HG03025 (cell line): ENCODE data around the gene RAB41.
A peak's percentile ranks its signal among the peaks of the same experiment; 100 is the strongest.
"Not testable (repeated sequence)": the region's sequence is repeated elsewhere in the genome, so short reads cannot be mapped to it uniquely, and the experiment has no call there.

Experiments
- ATAC-seq: cut with Tn5 transposase; IDR thresholded peaks from one replicate; pipeline ENCODE4 v1.9.1; 2021; ENCODE audit warnings: mild to moderate bottlenecking, moderate library complexity; ENCODE audit not compliant: unreplicated experiment, low FRiP score

RAB41 gene

GRCh38 chrX:70281951-70282350 lies at the start of gene RAB41:
TSS of gene RAB41 (plus strand) at chrX:70282172. CDS start at chrX:70282218, 46 bp downstream.
- no peak for ATAC-seq

GRCh38 chrX:70234355-70234754 lies 47.6 kb upstream of the RAB41 start, which contains the start of gene AWAT1:
TSS of gene AWAT1 (plus strand) at chrX:70234655. CDS start at chrX:70234696, 41 bp downstream.
- no peak for ATAC-seq

- no peak for ATAC-seq
These were observed 41.2 kb upstream of the RAB41 start for GRCh38 chrX:70240751-70241150.

- no peak for ATAC-seq
These were observed 40.5 kb upstream of the RAB41 start for GRCh38 chrX:70241501-70241900.

- ATAC-seq, result not testable (repeated sequence)
These were observed 38.4 kb upstream of the RAB41 start for GRCh38 chrX:70243601-70244000.

GRCh38 chrX:70244881-70245280 lies 37.1 kb upstream of the RAB41 start:
- no peak for ATAC-seq

GRCh38 chrX:70247252-70247651 lies 34.7 kb upstream of the RAB41 start:
- no peak for ATAC-seq

- no peak for ATAC-seq
These were observed 29.5 kb upstream of the RAB41 start for GRCh38 chrX:70252491-70252890.

- no peak for ATAC-seq
These were observed 28.5 kb upstream of the RAB41 start for GRCh38 chrX:70253377-70254062.

GRCh38 chrX:70254063-70254400 lies 27.9 kb upstream of the RAB41 start:
- ATAC-seq, result no peak

GRCh38 chrX:70254909-70255308 lies 27.1 kb upstream of the RAB41 start:
- no peak for ATAC-seq

- no peak for ATAC-seq
These were observed 26.5 kb upstream of the RAB41 start for GRCh38 chrX:70255452-70255851.

- ATAC-seq, result no peak
These were observed 24.3 kb upstream of the RAB41 start for GRCh38 chrX:70257423-70258288.

GRCh38 chrX:70260104-70260503 lies 21.9 kb upstream of the RAB41 start, which contains the start of gene P2RY4:
TSS of gene P2RY4 (minus strand) at chrX:70260204. CDS start at chrX:70259624, 580 bp downstream.
- ATAC-seq, result no peak

GRCh38 chrX:70262952-70263567 lies 18.9 kb upstream of the RAB41 start:
- no peak for ATAC-seq

- ATAC-seq, result no peak
These were observed 17.2 kb upstream of the RAB41 start for GRCh38 chrX:70264784-70265183.

- no peak for ATAC-seq
These were observed 13.9 kb upstream of the RAB41 start, which contains the start of gene ARR3 for GRCh38 chrX:70268034-70268433. TSS of gene ARR3 (plus strand) at chrX:70268334. CDS start at chrX:70269386, 1,052 bp downstream.

- not testable (repeated sequence) for ATAC-seq
These were observed 7.9 kb upstream of the RAB41 start for GRCh38 chrX:70274029-70274428.

- ATAC-seq, result no peak
These were observed 2.9 kb upstream of the RAB41 start for GRCh38 chrX:70279081-70279480.

- ATAC-seq, result no peak
These were observed 1.4 kb upstream of the RAB41 start for GRCh38 chrX:70280573-70280972.

- peak; percentile 13 for ATAC-seq
These were observed 7.3 kb downstream of the RAB41 start for GRCh38 chrX:70289168-70289792.
